Stimulated activated CD8-positive, alpha-beta memory T cell treated with anti-CD3 and anti-CD28 coated beads, Interleukin-7, amount 100 ng/mL, for 24 hours (primary cell): ENCODE measurements around the gene HTR6.
A peak's percentile ranks its signal among the peaks of the same experiment; 100 is the strongest.

Experiments
- DNase-seq: peaks from one replicate; pipeline ENCODE4 v3.0.0-alpha.2; 2020; ENCODE audit warnings: low read depth

Gene HTR6

GRCh38 chr1:19688041-19688842, 23.6 kb downstream of the HTR6 start:
- no peak for DNase-seq

DNA sequence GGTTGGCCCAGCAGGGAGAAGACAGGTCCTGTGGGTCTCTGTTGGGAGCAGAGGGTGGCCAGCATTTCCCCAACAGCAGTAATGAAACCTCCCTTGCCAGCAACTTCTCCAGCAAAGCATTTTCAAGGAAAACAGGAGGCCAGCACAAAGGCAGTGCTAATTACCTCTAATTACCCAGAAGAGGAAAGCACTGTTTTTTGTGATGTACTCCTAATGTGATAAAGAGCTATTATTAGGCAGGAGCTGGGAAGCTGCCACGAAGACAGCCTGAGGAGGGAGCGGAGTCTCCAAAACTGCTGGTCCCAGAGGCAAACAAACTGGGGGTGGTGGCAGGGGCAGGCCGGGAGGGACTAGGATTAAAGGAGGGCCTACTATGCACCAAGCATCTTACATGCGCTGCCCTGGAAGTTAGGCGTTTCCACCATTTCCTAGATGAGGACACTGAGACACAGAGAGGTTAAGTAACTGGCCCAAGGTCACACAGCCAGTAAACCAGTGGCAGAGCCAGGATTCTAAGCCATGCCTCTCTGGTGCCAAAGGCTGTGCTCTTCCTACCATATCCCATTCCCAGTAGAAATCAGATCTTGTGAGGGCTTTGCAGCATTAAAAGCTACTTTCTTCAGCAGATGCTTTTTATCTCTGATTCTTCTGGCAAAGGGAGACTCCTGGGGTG, 24.5 kb downstream of the HTR6 start:
- no peak for DNase-seq

- DNase-seq, result no peak
Observed at GRCh38 chr1:19689856-19690255, 25.2 kb downstream of the HTR6 start.

DNA sequence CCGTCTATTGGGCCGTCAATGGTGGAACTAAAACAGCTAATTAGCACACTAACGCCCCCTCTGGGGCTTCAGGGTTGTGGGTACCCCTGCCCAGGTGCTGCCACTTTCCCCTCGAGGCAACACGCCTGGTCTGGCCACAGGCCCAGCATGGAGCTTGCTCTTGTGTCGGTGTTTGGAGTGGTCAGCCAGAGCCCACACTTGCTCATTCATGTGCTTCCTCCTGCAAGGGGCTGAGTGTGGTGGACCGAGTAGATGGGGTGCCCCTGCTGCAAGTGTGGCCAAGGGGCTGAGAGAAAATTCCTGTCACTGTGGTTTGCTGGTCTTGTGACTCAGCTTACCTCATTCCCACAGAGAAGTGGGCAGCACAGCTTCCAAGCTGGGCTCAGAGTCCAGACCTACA, 25.7 kb downstream of the HTR6 start:
- DNase-seq, result no peak

- no peak for DNase-seq
Observed at GRCh38 chr1:19694298-19694697, 29.6 kb downstream of the HTR6 start.

- no peak for DNase-seq
Observed at GRCh38 chr1:19695772-19696171, 31.1 kb downstream of the HTR6 start.

DNA sequence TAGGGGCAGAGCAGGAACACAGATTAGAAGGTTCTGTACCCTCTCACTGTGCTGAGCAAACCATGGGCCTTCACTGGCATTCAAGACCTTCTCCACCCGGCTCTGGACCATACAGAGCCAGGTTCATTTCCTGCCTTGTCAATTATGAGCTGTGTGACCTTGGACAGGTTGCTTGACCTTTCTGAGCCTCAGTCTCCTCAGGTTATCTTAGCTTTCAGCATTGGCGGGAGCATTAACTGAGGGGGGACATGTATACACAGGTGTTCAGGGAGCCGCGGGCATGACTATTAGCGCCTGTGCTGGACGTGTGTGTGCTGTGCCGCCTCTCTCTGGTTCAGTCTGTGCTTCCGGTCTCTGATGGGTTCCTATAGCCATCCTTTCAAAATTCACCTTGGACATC, 32.1 kb downstream of the HTR6 start:
- DNase-seq, result no peak

- DNase-seq, result no peak
Observed at GRCh38 chr1:19698181-19698580, 33.5 kb downstream of the HTR6 start.

- no peak for DNase-seq
Observed at GRCh38 chr1:19700079-19700777, 35.6 kb downstream of the HTR6 start.

- DNase-seq, result no peak
Observed at GRCh38 chr1:19703280-19703679, 38.6 kb downstream of the HTR6 start.

- no peak for DNase-seq
Observed at GRCh38 chr1:19704247-19705113, 39.8 kb downstream of the HTR6 start.

GRCh38 chr1:19705464-19705863, 40.8 kb downstream of the HTR6 start:
- no peak for DNase-seq

DNA sequence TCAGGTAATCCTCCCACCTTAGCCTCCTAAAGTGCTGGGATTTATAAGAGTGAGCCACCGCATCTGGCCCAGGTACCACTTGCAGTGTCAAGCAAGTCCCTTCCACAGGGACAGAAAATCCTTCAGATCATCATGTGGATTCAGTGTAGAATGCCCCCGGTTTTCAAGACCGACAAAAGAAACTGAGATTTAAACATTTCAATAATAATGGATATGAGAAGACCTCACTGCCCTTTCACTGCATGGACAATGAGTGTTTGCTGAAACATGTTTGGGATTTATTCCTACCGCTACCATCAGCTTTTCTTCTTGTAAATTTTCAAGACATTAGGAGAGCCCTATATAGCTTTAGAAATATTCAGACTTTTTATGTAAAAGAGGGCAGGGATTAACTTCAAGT, 41.5 kb downstream of the HTR6 start:
- no peak for DNase-seq

DNA sequence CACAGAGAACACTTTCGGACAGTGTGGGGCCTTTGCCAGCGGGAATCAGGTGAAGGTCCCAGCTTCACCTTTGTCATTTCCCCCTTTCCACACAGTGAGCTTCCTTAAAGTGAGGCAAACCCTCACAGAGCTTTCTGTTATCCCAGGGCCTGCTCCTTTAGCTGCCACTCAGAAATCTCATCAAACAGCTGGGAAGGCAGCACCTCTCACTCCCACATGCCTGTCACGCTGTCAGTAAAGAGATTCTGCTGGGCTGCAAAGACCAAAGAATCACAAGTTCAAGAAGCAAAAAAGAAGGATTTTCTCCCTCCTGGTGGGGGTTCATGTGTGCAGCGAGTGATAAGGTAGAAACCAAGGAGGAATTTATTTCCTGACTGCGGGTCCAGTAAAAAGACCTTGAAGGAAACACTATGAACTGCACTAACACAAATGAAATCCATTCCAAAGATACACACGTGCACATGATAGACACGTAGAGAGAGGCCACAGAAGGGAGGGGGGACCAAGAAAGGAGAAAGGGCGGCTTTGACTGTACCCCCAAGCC, 44.0 kb downstream of the HTR6 start:
- DNase-seq, result no peak

DNA sequence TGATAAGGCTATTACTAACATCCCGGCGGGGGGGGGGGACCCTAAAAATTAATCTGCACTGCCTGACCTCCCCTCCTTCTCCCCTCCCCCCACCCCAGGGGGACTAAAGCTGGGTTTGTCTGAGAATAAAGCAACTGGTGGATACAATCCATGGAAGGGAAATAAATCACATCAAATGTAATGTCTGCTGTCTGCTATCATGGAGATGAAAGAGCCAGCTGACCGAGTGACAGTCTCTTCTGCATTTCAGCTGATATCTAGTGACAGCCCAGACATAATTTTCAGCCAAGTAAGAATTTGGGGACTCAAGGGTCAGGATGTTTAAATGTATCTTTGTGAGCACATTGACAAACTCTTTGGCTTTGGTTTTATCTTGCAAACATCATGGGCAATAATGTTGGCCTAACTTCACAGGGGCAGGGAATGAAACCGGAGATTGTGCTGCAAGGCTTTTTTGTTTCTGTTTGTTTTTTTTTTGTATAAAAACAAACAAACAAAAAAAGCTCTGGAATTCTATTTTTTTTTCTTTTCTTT, 44.7 kb downstream of the HTR6 start:
- no peak for DNase-seq

- no peak for DNase-seq
Observed at GRCh38 chr1:19710825-19711611, 46.3 kb downstream of the HTR6 start.

DNA sequence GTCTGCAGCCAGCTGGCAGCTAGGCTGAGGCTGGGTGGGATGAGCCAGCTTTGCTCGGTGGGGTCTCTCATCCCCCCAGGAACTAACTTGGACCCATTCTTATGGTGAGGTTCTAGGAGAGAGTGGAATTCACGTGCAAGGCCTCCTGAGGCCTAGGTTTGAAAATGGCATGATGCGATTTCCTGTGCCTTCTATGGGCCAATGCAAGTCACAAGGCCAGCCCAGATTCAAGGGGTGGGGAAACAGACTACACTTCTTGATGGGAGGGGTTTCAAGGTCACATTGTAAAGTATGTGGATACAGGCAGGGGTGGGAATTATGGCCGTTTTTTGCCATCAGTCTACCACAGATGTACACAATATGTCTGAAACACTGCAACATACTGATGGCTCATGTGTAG, 48.3 kb downstream of the HTR6 start:
- DNase-seq, result no peak

GRCh38 chr1:19715334-19716203, 50.9 kb downstream of the HTR6 start:
- DNase-seq, result peak; percentile 76

GRCh38 chr1:19717467-19717866, 52.8 kb downstream of the HTR6 start:
- no peak for DNase-seq

GRCh38 chr1:19720174-19720573, 55.5 kb downstream of the HTR6 start:
- no peak for DNase-seq
